ENCODE results near the gene CAPZB.

Gene CAPZB

DNA sequence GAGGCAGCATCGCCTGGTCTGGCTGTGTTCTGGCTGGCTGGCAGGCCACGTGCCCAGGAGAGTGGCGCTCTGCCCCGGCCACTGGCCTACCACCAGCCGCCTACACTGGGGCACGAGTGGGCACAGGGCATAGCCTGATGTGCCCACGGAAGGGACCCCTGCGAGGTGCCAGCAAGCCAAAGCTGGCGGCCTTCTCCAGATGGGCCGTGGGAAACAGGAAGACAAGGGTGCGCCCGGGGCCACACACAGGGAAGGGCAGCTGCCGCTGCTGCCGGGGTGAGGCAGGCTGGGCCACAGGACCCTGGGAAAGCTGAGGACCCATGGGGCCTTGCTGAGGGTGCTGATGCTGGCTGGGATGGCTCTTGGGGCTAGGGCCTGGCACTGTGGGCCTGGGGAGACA, 132.5 kb downstream of the CAPZB start:
- DNase-seq (ENCODE audit: low read depth) = no peak
- TF ChIP-seq, protein P1, sequence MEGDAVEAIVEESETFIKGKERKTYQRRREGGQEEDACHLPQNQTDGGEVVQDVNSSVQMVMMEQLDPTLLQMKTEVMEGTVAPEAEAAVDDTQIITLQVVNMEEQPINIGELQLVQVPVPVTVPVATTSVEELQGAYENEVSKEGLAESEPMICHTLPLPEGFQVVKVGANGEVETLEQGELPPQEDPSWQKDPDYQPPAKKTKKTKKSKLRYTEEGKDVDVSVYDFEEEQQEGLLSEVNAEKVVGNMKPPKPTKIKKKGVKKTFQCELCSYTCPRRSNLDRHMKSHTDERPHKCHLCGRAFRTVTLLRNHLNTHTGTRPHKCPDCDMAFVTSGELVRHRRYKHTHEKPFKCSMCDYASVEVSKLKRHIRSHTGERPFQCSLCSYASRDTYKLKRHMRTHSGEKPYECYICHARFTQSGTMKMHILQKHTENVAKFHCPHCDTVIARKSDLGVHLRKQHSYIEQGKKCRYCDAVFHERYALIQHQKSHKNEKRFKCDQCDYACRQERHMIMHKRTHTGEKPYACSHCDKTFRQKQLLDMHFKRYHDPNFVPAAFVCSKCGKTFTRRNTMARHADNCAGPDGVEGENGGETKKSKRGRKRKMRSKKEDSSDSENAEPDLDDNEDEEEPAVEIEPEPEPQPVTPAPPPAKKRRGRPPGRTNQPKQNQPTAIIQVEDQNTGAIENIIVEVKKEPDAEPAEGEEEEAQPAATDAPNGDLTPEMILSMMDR (IDR thresholded peaks at IDR 0.05; ENCODE audit: control insufficient read depth, extremely low read depth, insufficient read depth) = no peak
- H3K4me3 ChIP-seq (ENCODE audit: low read depth, low read length) = no peak overlapping the region

GRCh38 chr1:19351873-19352272, 133.5 kb downstream of the CAPZB start:
- DNase-seq (ENCODE audit: low read depth) = no peak
- no peak overlapping the region for H3K4me3 ChIP-seq (ENCODE audit: low read depth, low read length)
- TF ChIP-seq, protein P1 (IDR thresholded peaks at IDR 0.05; ENCODE audit: control insufficient read depth, extremely low read depth, insufficient read depth) = no peak

DNA sequence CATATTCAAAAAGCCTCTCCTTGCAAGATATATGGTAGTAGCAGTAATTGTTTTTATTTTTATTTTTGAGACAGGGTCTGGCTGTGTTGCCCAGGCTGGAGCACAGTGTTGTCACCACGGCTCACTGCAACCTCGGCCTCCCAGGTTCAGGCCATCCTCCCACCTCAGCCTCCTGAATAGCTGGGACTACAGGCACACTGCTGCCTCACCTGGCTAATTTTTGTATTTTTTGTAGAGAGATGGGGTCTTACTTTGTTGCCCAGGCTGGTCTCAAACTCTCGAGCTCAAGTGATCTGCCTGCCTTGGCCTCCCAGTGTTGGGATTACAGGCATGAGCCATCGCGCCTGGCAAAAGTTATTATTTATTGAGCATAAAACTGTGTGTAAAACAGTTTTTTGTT, 134.8 kb downstream of the CAPZB start:
- DNase-seq (ENCODE audit: low read depth) = no peak
- no peak overlapping the region for H3K4me3 ChIP-seq (ENCODE audit: low read depth, low read length)
- TF ChIP-seq, protein P1 (IDR thresholded peaks at IDR 0.05; ENCODE audit: control insufficient read depth, extremely low read depth, insufficient read depth) = no peak

DNA sequence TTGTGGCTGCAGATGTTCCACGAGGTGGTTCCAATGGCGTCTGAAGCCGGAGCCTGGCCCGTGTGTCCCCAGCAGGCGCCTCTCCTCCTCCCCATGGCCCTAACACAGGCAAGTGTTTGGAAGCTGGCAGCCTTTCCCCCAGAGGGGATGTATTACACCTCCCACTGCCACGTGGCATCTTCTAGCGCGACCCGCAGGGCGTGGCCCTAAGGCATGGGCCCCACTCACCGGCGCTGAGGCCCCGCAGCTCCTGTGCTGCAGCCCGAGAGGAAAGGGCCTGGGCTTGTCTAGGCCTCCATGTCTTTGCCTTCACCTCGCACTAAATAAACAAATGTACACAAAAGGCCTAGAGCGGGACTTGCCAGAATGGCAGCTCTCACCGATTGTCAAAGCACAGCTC, 135.3 kb downstream of the CAPZB start:
- TF ChIP-seq, protein P1 (IDR thresholded peaks at IDR 0.05; ENCODE audit: control insufficient read depth, extremely low read depth, insufficient read depth) = no peak
- no peak overlapping the region for H3K4me3 ChIP-seq (ENCODE audit: low read depth, low read length)
- no peak for DNase-seq (ENCODE audit: low read depth)

DNA sequence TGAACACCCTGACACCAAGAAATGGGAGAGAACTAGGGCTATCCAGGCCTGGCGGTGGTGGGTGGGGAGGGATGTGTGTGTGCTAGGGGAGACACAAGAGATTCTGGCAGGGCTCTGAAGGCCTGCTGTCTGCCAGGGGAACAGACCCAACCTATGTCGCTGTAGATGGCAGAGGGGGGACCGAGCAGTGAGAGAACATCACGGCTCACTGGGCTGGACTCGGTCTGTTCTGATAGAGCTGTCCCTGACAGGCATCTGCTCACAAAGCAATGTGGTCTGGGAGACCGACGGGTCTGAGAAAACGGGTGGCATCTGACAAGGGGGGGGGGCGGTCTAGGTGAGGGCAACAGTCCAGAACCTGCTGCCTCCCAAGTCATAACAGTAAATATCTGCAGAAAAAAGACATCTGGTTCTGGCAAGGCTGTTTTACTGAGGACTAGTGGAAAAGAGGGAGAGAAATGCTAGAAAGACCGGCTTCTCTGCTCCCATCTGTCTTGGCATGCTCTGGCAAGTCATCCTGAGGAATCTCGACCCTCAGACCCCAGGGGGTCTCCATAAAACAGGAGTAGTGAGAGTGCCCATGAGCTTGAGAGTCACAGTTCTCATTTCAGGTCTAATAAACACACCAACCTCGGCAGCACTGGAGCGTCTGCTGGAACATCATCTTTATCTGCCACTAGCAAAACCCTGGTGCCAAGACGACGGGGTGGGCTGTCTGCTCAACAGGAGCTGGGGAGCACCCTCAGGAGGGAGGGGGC, 136.7 kb downstream of the CAPZB start:
- no peak overlapping the region for H3K4me3 ChIP-seq (ENCODE audit: low read depth, low read length)
- TF ChIP-seq, protein P1 (IDR thresholded peaks at IDR 0.05; ENCODE audit: control insufficient read depth, extremely low read depth, insufficient read depth) = no peak
- DNase-seq (ENCODE audit: low read depth) = no peak

DNA sequence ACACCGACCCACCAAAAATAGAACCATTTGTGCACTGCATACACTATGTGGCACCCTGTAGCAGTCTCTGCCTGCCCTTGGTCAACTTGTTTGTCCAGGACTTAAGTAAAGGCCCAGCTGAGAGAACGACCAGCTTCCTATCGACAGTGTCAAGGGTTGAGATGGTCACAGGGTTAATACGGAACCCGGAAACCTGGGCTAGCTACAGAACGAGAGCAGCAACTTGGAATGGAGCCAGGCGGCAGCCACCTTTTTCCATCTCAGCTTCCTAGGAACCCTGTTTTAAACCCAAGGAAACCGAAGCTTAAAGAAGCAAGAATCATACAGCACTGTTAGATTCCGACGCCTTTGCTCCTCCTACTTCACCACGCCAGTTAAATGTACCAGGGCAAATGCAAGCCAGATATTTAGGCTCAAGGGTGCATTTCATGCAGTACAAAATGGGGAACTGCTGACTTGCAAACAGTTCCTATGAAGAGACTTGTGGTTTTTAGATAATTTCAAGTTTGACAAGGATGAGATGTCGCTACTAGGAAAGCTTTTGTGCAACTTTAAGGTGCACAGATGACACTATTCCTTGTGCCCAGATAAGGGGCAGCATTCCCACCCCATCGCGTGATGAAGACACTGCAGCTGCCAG, 137.7 kb downstream of the CAPZB start:
- no peak for DNase-seq (ENCODE audit: low read depth)
- TF ChIP-seq, protein P1 (IDR thresholded peaks at IDR 0.05; ENCODE audit: control insufficient read depth, extremely low read depth, insufficient read depth) = no peak
- H3K4me3 ChIP-seq (ENCODE audit: low read depth, low read length) = no peak overlapping the region
